Posterior cingulate gyrus (tissue), 11 donors: Measurements from ENCODE around the gene BPIFB1.

ENCODE experiments used
- DNase-seq, 10 donors: peaks; one replicate each; pipeline versions ENCODE4 v3.0.0 to v3.0.0-alpha.2; 2020 to 2021; ENCODE audit warnings: mixed read lengths in 3 of 10
- intact Hi-C: fragments of 100-400 bp; cut with DNase I; formaldehyde crosslinking; loops from one replicate; pipeline ENCODE4 v1.15.1; 2023

The BPIFB1 gene

DNA sequence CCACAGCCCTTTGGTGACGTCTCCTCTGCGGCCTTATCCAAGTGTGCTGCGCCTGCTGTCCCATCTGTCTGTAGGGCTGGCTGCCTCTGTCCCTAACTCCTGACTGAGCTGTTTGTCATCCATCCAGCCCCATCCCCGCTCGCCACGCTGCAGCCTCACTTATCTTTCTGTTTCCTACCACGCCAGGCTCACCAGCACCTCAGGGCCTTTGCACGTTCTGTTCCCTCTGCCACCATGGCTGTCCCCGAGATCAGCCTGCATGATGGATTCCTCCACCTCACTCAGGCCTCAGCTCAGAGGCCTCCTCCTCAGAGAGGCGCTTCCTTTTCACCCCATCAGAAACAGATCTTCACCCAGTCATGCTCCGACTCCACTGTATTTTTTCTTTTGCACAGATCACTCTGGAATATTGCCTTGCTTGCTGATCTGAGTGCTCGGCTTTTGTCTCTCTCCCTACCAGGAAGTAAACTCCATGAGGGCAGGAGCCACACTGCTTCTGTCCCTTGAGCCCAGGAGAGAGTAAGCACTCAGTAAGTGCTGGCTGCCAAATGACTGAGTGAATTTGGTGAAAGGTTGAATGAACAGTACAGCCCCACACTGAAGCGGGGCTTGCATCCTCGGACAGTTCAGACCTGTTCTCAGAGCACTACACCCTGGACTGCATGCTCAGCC is 34.5 kb downstream of the BPIFB1 start:
- intact Hi-C loops: no loop called here
- peak in 1 of 10 donors; percentile 58 for DNase-seq

DNA sequence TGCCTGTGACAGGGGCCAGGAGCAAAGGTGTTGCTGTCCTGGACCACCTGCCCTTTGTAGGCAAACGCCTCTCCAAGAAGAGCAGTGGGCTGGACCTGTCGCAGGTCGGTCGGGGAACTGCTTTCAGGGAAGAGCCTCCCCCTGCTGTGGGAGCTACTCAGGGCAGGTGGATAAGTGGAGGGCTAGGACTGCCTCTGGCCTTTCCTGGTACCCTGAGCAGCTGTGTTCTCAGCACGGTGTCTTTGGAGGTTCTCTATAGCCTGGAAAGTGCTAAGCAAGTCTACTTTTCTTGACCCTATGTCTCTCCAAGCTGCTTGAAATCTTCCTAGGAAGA is 35.0 kb downstream of the BPIFB1 start:
- DNase-seq: peak in 2 of 10 donors; percentile 6 to 59
- intact Hi-C loops: no loop called here

- intact Hi-C loops: no loop called here
- DNase-seq: peak in 1 of 10 donors; percentile 65
Observed at GRCh38 chr20:33320006-33320405, 37.0 kb downstream of the BPIFB1 start.

GRCh38 chr20:33322456-33322855 is 39.4 kb downstream of the BPIFB1 start:
- DNase-seq: no peak
- intact Hi-C loops: no loop called here

DNA sequence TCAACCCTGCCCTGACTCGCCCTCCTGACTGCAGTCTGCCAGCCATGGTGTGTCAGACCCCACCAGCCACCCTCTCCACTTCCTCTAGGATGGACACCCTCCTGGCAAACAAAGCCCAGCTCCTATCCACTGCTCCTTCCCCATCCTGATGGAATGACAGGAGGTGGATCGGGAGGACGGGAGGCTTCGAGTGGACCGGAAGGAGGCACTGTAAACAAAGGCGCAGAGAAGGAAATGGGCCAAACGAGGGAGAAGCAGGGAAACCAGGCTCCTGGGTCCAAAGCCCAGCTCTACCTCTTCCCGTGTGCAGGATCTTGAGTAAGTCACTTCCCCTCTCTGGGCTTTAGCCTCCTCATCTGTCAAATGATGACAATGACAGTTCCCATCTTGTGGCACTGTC is 40.2 kb downstream of the BPIFB1 start:
- peak in 1 of 10 donors; percentile 35 for DNase-seq
- intact Hi-C loops: no loop called here

GRCh38 chr20:33325350-33325749 is 42.3 kb downstream of the BPIFB1 start:
- peak in 1 of 10 donors; percentile 46 for DNase-seq
- intact Hi-C loops: no loop called here

DNA sequence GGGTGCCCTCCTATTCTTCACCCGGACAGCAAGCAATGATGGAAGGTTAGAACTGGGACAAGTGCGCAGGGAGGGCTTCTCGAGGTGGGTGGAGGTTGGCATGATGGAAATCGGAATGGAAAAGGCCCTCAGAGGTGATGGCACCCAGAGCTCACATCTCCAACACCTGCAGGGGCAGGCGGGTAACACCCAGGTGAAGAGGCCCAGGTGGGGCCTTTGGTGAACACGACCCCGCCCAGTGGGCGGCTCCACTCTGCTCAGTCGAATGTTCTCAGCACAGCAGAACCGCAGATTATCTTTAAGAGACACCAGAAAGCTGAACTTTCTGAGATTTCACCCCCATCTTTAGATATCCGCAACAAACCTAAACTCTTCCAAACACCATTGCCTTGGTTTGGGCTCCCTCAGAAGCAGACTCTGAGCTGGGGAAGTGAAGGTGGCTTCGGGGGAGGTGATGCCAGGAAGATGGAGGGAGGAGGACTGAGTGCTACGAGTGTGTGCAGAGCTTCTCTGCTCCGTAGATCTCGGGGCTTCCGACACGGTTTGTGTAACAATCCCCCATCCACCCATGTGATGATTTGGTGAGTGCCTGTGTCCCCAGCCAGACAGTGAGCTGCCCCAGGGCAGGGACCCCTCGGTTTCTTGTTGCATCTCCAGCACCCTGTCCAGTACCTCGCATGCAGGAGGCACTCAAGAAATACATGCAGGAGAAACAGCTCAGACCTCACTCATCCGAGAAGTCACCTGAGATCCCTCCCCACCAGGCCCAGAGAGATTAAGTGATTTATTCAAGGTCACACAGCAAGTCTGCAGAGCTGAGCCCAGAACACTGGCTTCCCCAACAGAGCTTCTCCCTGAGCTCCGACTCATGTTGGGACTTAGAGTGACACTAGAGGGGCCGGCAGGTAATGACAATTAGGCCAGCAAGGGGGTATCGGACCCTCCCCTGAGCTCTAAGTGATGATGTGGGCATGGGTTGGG is 45.4 kb downstream of the BPIFB1 start:
- intact Hi-C loops: no loop called here
- peak in 2 of 10 donors; percentile 48 to 79 for DNase-seq

- intact Hi-C loops: no loop called here
- DNase-seq: peak in 3 of 10 donors; percentile 50 to 66 (median 61)
Observed at GRCh38 chr20:33332905-33333456, 50.0 kb downstream of the BPIFB1 start.

GRCh38 chr20:33333616-33334015 is 50.6 kb downstream of the BPIFB1 start:
- DNase-seq: peak in 3 of 10 donors; percentile 47 to 50 (median 50)
- intact Hi-C loops: no loop called here

- intact Hi-C loops: no loop called here
- DNase-seq: no peak
Observed at GRCh38 chr20:33334111-33334510, 51.1 kb downstream of the BPIFB1 start.

DNA sequence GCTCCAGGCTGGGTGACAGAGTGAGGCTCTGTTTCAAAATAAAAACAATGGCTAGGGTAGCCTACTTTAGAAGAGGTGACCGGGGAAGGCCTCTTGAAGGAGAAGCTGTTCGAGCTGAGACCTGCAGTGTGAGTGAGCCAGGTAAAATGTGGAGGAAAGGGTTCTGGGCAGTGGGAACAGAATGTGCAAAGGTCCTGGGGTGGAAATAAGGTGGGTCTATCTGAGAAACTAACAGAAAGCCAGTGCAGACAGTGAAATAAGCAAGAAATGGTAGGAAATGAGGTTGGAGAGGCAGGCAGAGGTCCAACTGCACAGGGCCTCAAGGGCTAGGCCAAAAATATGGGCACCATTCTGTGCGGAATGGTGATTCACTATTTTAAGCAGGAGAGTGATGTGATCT is 53.4 kb downstream of the BPIFB1 start:
- intact Hi-C loops: no loop called here
- DNase-seq: peak in 1 of 10 donors; percentile 4

GRCh38 chr20:33337119-33337518 is 54.1 kb downstream of the BPIFB1 start:
- peak in 2 of 10 donors; percentile 48 to 62 for DNase-seq
- intact Hi-C loops: no loop called here

- intact Hi-C loops: no loop called here
- DNase-seq: peak in 1 of 10 donors; percentile 39
Observed at GRCh38 chr20:33337531-33338165, 54.6 kb downstream of the BPIFB1 start.

DNA sequence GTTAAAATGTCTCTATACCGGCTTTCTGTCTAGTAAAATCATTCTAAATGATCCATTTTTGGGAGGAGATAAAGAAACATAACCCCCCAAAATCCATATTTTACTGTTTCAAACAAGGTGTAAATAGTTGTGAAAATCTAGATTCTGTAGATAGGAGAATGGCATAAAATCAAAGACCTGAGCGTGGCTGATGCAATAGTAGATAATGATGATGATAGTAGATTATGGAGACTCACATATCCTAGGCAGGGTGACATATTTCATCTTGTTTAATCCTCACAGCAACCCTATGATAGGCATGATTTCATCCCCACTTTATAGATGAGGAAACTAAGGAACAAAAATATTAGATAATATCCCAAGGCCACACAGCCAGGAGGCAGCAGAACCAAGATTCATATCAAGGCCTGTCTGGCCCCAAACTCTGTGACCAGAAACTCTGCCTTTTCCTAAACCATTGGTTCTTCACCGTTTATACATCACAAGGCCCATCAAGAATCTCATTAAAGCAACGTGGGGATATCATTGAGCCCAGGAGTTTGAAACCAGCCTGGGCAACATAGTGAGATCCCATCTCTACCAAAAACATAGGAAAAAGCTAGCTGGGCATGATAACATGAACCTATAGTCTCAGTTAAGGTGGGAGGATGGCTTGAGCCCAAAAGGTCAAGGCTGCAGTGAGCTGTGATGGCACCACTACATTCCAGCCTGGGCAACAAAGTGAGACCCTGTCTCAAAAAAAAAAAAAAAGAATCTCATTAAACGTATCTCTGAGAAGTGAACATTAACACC is 55.6 kb downstream of the BPIFB1 start:
- DNase-seq: no peak
- intact Hi-C loops: no loop called here

GRCh38 chr20:33339515-33340058 is 56.6 kb downstream of the BPIFB1 start:
- DNase-seq: peak in 1 of 10 donors; percentile 49
- intact Hi-C loops: no loop called here

DNA sequence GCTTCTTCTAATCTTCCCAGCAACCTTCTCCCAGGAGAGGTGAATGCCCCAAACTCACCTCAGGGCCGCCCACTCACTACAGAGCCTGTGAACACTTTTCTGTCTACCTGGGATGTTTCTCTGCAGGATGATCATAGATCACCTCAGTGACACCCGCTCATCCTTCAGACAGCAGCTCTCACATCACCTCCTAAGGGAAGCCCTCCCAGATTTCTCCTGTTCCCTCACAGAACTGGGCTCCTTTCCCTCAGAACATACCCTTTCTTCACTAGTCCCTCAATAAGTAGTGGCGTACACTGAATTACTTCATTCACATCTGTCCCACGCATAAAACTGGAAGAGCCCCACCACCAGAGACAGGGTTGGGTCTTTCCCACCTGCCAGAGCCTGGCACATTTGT is 60.5 kb downstream of the BPIFB1 start:
- no peak for DNase-seq
- intact Hi-C loops: no loop called here

- DNase-seq: peak in 1 of 10 donors; percentile 54
- intact Hi-C loops: no loop called here
Observed at GRCh38 chr20:33345342-33345741, 62.3 kb downstream of the BPIFB1 start.

DNA sequence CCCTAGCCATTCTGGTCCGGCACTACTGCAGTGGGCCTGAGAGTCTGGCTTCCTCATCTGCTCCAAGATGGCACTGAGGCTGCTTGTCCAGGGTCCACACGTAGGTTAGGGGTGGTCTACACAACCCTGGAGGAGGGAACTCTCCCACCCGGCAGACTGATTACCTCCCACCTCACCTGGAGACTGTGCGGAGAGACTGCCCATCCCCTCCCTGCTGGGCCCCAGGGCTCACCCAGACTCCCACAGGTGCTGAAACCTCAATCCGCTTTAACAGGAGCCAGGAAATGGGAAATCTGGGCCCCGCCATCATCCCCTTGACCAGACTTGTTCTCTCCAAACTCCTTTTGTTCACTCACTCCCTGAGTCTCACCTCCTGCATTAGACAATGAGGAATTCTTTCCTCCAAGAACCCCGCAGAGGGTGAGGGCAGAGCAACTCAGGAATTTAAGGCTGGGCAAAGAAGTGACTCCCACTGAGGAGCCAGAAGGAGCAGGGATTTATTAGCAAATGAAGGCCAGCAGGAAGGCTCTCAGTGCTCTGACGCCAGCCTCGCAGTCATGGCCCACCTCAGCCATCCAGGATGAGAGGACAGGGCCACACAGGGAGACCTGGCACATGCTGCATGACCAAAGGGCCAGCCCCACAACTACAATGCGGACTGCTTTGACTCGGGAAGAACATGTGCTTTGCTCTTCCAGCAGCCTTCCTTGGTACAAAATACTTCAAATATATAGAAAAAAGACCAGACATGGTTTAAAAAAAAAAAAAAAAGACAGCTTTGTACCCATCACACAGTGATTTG is 65.3 kb downstream of the BPIFB1 start:
- DNase-seq: peak in 1 of 10 donors; percentile 57

DNA sequence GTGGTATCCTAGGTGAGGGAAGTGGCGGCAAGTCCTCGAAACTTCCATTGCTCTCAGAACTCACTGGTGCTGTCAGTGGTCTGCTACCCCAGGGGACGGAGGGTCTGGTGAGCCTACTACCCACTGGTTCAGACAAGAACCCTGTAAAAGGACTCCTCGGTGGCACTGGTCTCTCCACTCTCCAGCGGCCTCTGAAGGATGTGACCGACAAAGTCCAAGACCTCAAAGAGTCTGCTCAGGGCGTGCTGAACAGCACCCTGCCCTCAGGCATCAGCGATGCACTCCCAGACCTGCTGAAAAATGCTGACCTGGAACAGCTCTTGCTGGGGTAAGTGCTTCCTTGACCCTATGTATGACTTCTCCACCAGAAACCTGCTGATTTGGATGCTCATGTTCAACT is 66.5 kb downstream of the BPIFB1 start:
- intact Hi-C loops: no loop called here
- peak in 1 of 10 donors; percentile 75 for DNase-seq

More for the DNA sequence above, 65.3 kb downstream of the BPIFB1 start:
- intact Hi-C loops: no loop called here
